BJ (cell line): ENCODE results near the gene SARDH. TPM values are rescaled to one million over a fixed set of nuclear protein-coding genes. Genes with fewer than 3 reads are reported as not detected.

Experiments
- CTCF ChIA-PET: fragments of 350-600 bp; formaldehyde crosslinking; extraction: SDS; loops from one replicate; lab custom pipeline; 2021; ENCODE audit warnings: antibody characterized with exemption, inconsistent platforms; lab: Yijun Ruan, JAX
- POLR2A ChIA-PET: fragments of 300-600 bp; sonication (Branson Sonifier 250); formaldehyde crosslinking; extraction: SDS; loops from one replicate; lab custom pipeline; 2021; ENCODE audit warnings: antibody characterized with exemption; lab: Charles Lee
- DNase-seq: peaks from one replicate; pipeline ENCODE4 v3.0.0-alpha.2; 2011; ENCODE audit warnings: low read depth
- H3K27me3 ChIP-seq: 2 replicates; pipeline ENCODE4 v1.6.0; 2011; ENCODE audit warnings: low read length; ENCODE audit not compliant: control insufficient read depth, insufficient read depth
- H3K36me3 ChIP-seq: 2 replicates; pipeline ENCODE4 v1.5.1; 2011; ENCODE audit warnings: low read length; ENCODE audit not compliant: control insufficient read depth, insufficient read depth
- H3K4me3 ChIP-seq: 2 replicates; pipeline ENCODE4 v1.5.1; 2011; ENCODE audit warnings: low read depth, mild to moderate bottlenecking, control low read depth, low read length
- polyA plus RNA-seq: library from polyadenylated mRNA; depleted of rRNA; stranded (reverse); fragments of >200 nt; gene quantifications from 2 replicates; pipeline ENCODE4 v1.2.3, GENCODE V29; 2011
- TF ChIP-seq, protein P1 (sequence below): IDR thresholded peaks from 2 replicates; pipeline ENCODE4 v1.5.1; 2011; ENCODE audit warnings: low read depth, mild to moderate bottlenecking, control low read depth, inconsistent platforms, low read length, moderate library complexity; ENCODE audit not compliant: insufficient read depth

The SARDH gene
- polyA plus RNA-seq, 1 experiment = 0.53 TPM

DNA sequence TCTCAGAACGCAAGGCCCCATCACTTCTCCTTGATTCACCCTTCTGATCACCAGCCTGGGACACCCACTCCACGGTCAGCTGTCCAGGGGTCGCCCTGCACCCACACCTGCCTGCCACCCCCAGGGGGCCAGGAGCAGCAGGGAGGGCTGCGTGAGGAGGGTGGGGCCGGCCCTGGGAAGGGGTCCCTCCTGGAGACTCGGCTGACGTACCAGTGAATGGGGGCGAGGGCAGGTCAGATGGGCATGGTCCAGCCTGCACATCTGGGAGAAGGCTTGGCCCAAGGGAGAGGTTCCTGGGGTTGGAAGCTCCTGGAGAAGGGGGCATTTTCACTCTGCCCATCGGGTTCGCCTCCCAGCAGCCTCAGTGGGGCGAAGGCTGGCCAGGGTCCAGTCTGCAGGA is 21.8 kb upstream of the SARDH start:
- Histone ChIP-seq H3K27me3 (no peaks in the 10 kb centered on the region), H3K4me3 (no peak overlapping the region), H3K36me3 (peaks cover 10% of the 10 kb centered on the region)
- TF ChIP-seq, protein P1, sequence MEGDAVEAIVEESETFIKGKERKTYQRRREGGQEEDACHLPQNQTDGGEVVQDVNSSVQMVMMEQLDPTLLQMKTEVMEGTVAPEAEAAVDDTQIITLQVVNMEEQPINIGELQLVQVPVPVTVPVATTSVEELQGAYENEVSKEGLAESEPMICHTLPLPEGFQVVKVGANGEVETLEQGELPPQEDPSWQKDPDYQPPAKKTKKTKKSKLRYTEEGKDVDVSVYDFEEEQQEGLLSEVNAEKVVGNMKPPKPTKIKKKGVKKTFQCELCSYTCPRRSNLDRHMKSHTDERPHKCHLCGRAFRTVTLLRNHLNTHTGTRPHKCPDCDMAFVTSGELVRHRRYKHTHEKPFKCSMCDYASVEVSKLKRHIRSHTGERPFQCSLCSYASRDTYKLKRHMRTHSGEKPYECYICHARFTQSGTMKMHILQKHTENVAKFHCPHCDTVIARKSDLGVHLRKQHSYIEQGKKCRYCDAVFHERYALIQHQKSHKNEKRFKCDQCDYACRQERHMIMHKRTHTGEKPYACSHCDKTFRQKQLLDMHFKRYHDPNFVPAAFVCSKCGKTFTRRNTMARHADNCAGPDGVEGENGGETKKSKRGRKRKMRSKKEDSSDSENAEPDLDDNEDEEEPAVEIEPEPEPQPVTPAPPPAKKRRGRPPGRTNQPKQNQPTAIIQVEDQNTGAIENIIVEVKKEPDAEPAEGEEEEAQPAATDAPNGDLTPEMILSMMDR = no peak
- ChIA-PET CTCF (interaction anchor here (1.1 to 1.6 kb wide), 2 partner anchors 17 to 339 kb away, joined by 3 to 6 read pairs; no protein-coding TSS in a partner anchor), POLR2A (no interaction called here)
- DNase-seq = no peak

DNA sequence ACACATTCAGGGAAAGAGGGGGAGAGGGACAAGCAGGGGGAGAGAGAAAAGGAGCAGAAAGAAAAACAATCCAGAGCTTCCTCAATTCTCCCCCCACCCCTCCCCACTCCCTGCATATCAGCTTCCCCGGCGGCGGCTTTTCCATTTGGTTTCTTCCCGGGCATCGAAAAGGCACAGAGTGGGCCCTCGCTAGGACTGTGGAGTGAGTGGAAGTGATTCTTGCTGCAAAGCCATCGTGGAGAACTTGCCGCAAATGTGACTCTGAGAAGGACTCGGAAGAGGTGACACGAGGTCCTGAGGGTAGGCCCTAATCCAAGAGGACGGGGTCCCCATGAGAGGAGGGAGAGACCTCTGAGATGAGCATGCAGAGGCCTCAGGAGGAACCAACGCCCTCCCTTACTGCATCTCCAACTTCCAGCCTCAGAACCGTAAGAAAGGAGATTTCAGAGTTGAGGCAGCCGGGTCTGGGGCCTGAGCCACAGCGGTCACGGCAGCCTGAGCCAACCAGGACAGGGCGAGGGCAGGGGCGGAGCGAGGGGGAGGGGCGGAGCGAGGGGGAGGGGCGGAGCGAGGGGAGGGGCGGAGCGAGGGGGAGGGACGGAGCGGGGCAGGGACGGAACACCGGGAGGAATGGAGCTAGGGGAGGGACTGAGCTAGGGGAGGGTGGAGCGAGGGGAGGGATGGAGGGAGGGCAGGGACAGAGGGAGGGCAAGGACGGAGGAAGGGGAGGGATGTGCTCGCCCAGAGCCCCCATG is 21.2 kb upstream of the SARDH start:
- TF ChIP-seq, protein P1 = no peak
- DNase-seq = no peak
- Histone ChIP-seq H3K36me3 (peaks cover 10% of the 10 kb centered on the region), H3K4me3 (no peak overlapping the region), H3K27me3 (no peaks in the 10 kb centered on the region)
- CTCF ChIA-PET = interaction anchor here (1.1 to 1.6 kb wide), 2 partner anchors 16 to 340 kb away, joined by 3 to 6 read pairs; no protein-coding TSS in a partner anchor
- POLR2A ChIA-PET = no interaction called here

DNA sequence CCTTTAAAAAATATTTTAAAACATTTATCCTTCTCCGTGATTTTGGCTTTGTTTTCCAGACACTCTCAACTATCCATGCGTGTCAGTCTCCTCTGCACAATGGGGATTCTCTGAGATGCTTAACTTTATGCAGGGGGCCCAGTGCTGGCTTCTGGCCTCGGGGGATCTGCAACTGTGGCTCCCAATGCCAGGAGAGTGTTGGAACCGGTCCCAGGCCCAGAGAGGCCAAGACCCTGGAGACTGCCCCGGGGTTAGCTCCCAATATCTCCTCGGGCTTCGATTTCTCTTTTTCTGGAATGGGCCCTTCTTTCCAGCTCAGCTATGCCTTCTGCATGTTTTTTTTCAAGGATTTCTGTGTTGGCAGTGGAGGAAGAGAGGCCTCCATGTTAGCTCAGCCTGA is 20.1 kb upstream of the SARDH start:
- POLR2A ChIA-PET = no interaction called here
- TF ChIP-seq, protein P1 = no peak

DNA sequence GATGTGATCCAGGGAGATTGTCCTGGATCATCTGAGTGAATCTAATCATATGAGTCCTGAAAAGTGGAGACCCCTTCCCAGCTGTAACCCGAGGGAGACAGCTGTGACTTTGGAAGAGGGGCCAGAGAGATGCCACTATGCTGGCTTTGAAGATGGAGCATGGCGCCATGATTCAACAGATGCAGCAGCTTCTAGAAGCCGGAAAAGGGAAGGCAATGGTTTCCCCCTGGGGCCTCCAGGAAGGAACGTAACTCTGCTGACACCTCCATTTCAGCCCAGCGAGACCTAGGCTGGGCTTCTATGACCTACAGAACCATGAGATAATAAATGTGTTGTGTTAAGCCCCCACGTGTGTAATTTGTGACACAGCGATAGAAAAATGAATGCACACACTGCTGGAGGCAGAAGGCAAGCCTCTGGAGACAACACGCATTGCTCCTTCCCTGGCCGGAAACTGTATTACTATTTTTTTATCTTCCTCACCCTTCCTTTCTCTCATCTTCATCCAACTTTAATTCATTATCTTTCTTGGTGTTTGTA is 16.6 kb upstream of the SARDH start:
- H3K36me3 ChIP-seq = no peaks in the 10 kb centered on the region; the same call in 1 of the 2 replicates
- TF ChIP-seq, protein P1 = no peak
- no peak overlapping the region for H3K4me3 ChIP-seq
- DNase-seq = no peak
- no peaks in the 10 kb centered on the region; the same call in 1 of the 2 replicates for H3K27me3 ChIP-seq
- POLR2A ChIA-PET = no interaction called here
- CTCF ChIA-PET = interaction anchor here (4.9 kb wide), 1 partner anchor 12 kb away, joined by 31 read pairs; no protein-coding TSS in a partner anchor

More for the DNA sequence above, 20.1 kb upstream of the SARDH start:
- H3K4me3 ChIP-seq = no peak overlapping the region
- CTCF ChIA-PET = interaction anchor here (3.5 kb wide), 1 partner anchor 15 kb away, joined by 15 read pairs; no protein-coding TSS in a partner anchor
- no peak for DNase-seq
- H3K36me3 ChIP-seq = peaks cover 5% of the 10 kb centered on the region
- H3K27me3 ChIP-seq = no peaks in the 10 kb centered on the region

DNA sequence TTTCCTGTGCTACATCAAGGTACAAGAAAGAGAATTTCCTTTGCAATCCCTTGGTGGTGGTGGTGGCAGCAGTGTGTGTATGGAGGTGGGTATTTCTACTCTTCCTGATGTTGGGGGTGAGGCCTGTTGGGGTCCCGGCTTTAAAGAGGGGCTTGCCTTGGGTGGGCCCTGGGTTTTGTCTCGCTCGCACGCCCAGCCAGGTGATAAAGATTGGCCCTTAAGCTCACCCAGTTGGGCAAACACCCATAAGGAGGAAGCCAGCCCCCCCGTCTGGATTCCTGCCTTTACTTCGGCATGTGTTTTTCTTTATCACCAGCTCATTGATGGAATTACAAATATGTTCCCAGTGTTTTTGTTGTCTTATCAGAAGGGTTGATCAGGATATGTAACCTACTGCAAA is 16.0 kb upstream of the SARDH start:
- Histone ChIP-seq H3K36me3 (no peaks in the 10 kb centered on the region), H3K27me3 (no peaks in the 10 kb centered on the region; the same call in 1 of the 2 replicates), H3K4me3 (no peak overlapping the region)
- CTCF ChIA-PET = interaction anchor here (4.9 kb wide), 1 partner anchor 12 kb away, joined by 31 read pairs; no protein-coding TSS in a partner anchor
- DNase-seq = no peak
- TF ChIP-seq, protein P1 = no peak
- POLR2A ChIA-PET = no interaction called here
